Endothelial cell of umbilical vein (primary cell): ENCODE data around the gene ANKEF1. TPM values are rescaled to one million over a fixed set of nuclear protein-coding genes. Genes with fewer than 3 reads are reported as not detected.
"Not testable (repeated sequence)": the region's sequence is repeated elsewhere in the genome, so short reads cannot be mapped to it uniquely, and the experiment has no call there.

ENCODE experiments used
- BruUV-seq: library from RNA; stranded (reverse); fragments of 400-500 nt; replicated peaks from 2 replicates; lab custom pipeline; 2021; lab: Mats Ljungman, UMichigan
- CTCF ChIA-PET: fragments of 300-600, 350-600 bp; sonication (Branson Sonifier 250); formaldehyde crosslinking; loops from one replicate; lab custom pipeline; 2021; ENCODE audit warnings: antibody characterized with exemption, inconsistent platforms; lab: Charles Lee
- POLR2A ChIA-PET: fragments of 300-600, 350-600 bp; sonication (Branson Sonifier 250); formaldehyde crosslinking; loops from one replicate; lab custom pipeline; 2021; ENCODE audit warnings: antibody characterized with exemption, inconsistent platforms; lab: Charles Lee
- DNase-seq: peaks from one replicate; pipeline ENCODE4 v3.0.0-alpha.2; 2011; ENCODE audit warnings: low read depth, low spot score
- FAIRE-seq: peaks from 2 replicates; lab custom pipeline; 2011; peaks lifted over from hg19 to GRCh38; lab: Jason Lieb, UNC
- H2AFZ ChIP-seq: 2 replicates; pipeline ENCODE4 v1.6.0; 2012; ENCODE audit warnings: low read depth, low read length, control low read depth, inconsistent platforms
- H3K27ac ChIP-seq: 2 replicates; pipeline ENCODE4 v1.5.1; 2011; ENCODE audit warnings: low read depth, mild to moderate bottlenecking, control low read depth, low read length, moderate library complexity; ENCODE audit not compliant: insufficient read depth
- H3K27me3 ChIP-seq, 2 experiments: 2 replicates each; pipeline versions ENCODE4 v1.6.0 to v1.6.1; 2011; ENCODE audit warnings: low read length in 2 of 2, mixed read lengths in 1 of 2; ENCODE audit not compliant: control insufficient read depth in 2 of 2, insufficient read depth in 2 of 2
- H3K36me3 ChIP-seq, 2 experiments: 2 replicates in 1 of 2; 3 replicates in 1 of 2; pipeline ENCODE4 v1.5.1; 2011; ENCODE audit warnings: low read length in 2 of 2, mild to moderate bottlenecking in 1 of 2, moderate library complexity in 1 of 2; ENCODE audit not compliant: control insufficient read depth in 2 of 2, insufficient read depth in 2 of 2; ENCODE audit errors: extremely low read depth in 1 of 2
- H3K4me1 ChIP-seq: 3 replicates; pipeline ENCODE4 v1.5.1; 2011; ENCODE audit warnings: mild to moderate bottlenecking, low read length; ENCODE audit not compliant: control insufficient read depth, insufficient read depth; ENCODE audit errors: extremely low read depth
- H3K4me2 ChIP-seq: 2 replicates; pipeline ENCODE4 v1.6.1; 2011; ENCODE audit warnings: low read length, control low read depth, mixed read lengths; ENCODE audit not compliant: insufficient read depth
- H3K4me3 ChIP-seq, 3 experiments: fragments of 200-600 bp in 1 of 3; sonication (generic), shearing (Covaris generic) in 1 of 3; replicated peaks in 1 of 3; 2 replicates each; pipeline ENCODE4 v1.5.1; 2011 to 2016; ENCODE audit warnings: control low read depth in 3 of 3, low read length in 3 of 3, mild to moderate bottlenecking in 2 of 3, inconsistent platforms in 1 of 3, low read depth in 1 of 3, moderate library complexity in 1 of 3; ENCODE audit not compliant: insufficient read depth in 1 of 3
- H3K79me2 ChIP-seq: 2 replicates; pipeline ENCODE4 v1.6.0; 2012; ENCODE audit warnings: low read length, inconsistent platforms; ENCODE audit not compliant: control insufficient read depth, insufficient read depth
- H3K9ac ChIP-seq: replicated peaks from 2 replicates; pipeline ENCODE3; 2011; ENCODE audit warnings: low read length, control low read depth; ENCODE audit not compliant: insufficient read depth; ENCODE audit errors: extremely low read depth
- H3K9me1 ChIP-seq: replicated peaks from 3 replicates; pipeline ENCODE4 v1.6.0; 2011; ENCODE audit warnings: mild to moderate bottlenecking, low read length; ENCODE audit not compliant: control insufficient read depth, insufficient read depth; ENCODE audit errors: extremely low read depth
- H3K9me3 ChIP-seq: replicated peaks from 2 replicates; pipeline ENCODE4 v1.5.1; 2012; ENCODE audit warnings: low read length, inconsistent platforms; ENCODE audit not compliant: control insufficient read depth, insufficient read depth
- H4K20me1 ChIP-seq: replicated peaks from 2 replicates; pipeline ENCODE3; 2011; ENCODE audit warnings: mild to moderate bottlenecking, low read length; ENCODE audit not compliant: control insufficient read depth, insufficient read depth; ENCODE audit errors: extremely low read depth
- EZH2 ChIP-seq: IDR thresholded peaks from 2 replicates; pipeline ENCODE4 v1.6.1; 2012; ENCODE audit warnings: borderline replicate concordance, low read depth, mild to moderate bottlenecking, moderate library complexity, low read length, inconsistent platforms; ENCODE audit not compliant: severe bottlenecking
- GATA2 ChIP-seq: IDR thresholded peaks from 2 replicates; pipeline ENCODE4 v1.7.0; 2011; ENCODE audit warnings: low read depth, mild to moderate bottlenecking, moderate library complexity, mixed read lengths, low read length; ENCODE audit not compliant: insufficient read length, insufficient read depth
- dilution Hi-C: fragments of 300-500 bp; cut with MboI; formaldehyde crosslinking; loops from one replicate; pipeline ENCODE4 v1.15.0; 2019; ENCODE audit warnings: low sequenced_read_pairs; ENCODE audit not compliant: extremely low pct_ligation_motif_present
- intact Hi-C: fragments of 100-400 bp; cut with micrococcal nuclease; formaldehyde crosslinking; loops from one replicate; pipeline ENCODE4 v1.10.0; 2022
- polyA plus RNA-seq, 4 experiments: library from polyadenylated mRNA; depleted of rRNA in 3 of 4; stranded (reverse) in 3 of 4; unstranded in 1 of 4; fragments of >200 nt; gene quantifications; 2 replicates each; pipeline versions ENCODE4 v1.2.1 to v1.2.3, GENCODE V29; 2011 to 2012; ENCODE audit warnings: missing spikeins in 1 of 4
- total RNA-seq: library from RNA; stranded (reverse); gene quantifications from 2 replicates; pipeline ENCODE4 v1.2.3, GENCODE V29; 2021

Gene ANKEF1
- total and polyA plus RNA-seq, 2 donors (not counting 3 experiments of a cell fraction or from before 2014, with no cell fraction given): 0.58 to 2.4 TPM

- H3K36me3 ChIP-seq: no peaks in the 10 kb centered on the region
- no peaks in the 10 kb centered on the region for H3K9me1 ChIP-seq
- no peaks in the 10 kb centered on the region for H4K20me1 ChIP-seq
- H3K4me2 ChIP-seq: no peak overlapping the region
- dilution Hi-C loops: no loop called here
- H3K27me3 ChIP-seq: peaks cover 2 to 3% of the 10 kb centered on the region in 2 experiments
- intact Hi-C loops: no loop called here
- no peak overlapping the region for H3K27ac ChIP-seq
- H3K4me1 ChIP-seq: no peaks in the 10 kb centered on the region
- no peaks in the 10 kb centered on the region for H3K79me2 ChIP-seq
- no peak overlapping the region for H3K9ac ChIP-seq
- no peak overlapping the region for H3K4me3 ChIP-seq
- BruUV-seq: no TSS peak
- FAIRE-seq: no peak
- H3K9me3 ChIP-seq: no peaks in the 10 kb centered on the region
- no peak overlapping the region for H2AFZ ChIP-seq
- ChIA-PET POLR2A (no interaction called here), CTCF (no interaction called here)
- DNase-seq: no peak
- TF ChIP-seq GATA2 (no peak), EZH2 (no peak)
Observed at GRCh38 chr20:10023911-10024310, 10.9 kb upstream of the ANKEF1 start.

GRCh38 chr20:10031451-10032215 is 3.2 kb upstream of the ANKEF1 start:
- H3K9me3 ChIP-seq, H3K9ac ChIP-seq, H4K20me1 ChIP-seq, CTCF ChIA-PET, H2AFZ ChIP-seq, intact Hi-C loops, dilution Hi-C loops, H3K27me3 ChIP-seq, H3K9me1 ChIP-seq, H3K4me1 ChIP-seq, H3K27ac ChIP-seq, FAIRE-seq, BruUV-seq, DNase-seq, H3K36me3 ChIP-seq, POLR2A ChIA-PET, H3K4me2 ChIP-seq, H3K79me2 ChIP-seq, H3K4me3 ChIP-seq: not testable (repeated sequence)

GRCh38 chr20:10032269-10032668 is 2.5 kb upstream of the ANKEF1 start:
- H3K4me3 ChIP-seq, H3K9me1 ChIP-seq, POLR2A ChIA-PET, FAIRE-seq, intact Hi-C loops, H2AFZ ChIP-seq, H3K4me1 ChIP-seq, H3K9ac ChIP-seq, H3K9me3 ChIP-seq, CTCF ChIA-PET, H3K27ac ChIP-seq, H3K27me3 ChIP-seq, H3K4me2 ChIP-seq, H3K79me2 ChIP-seq, dilution Hi-C loops, H3K36me3 ChIP-seq, DNase-seq, BruUV-seq, H4K20me1 ChIP-seq: not testable (repeated sequence)
